H1 (cell line): ENCODE measurements around the gene REG4. TPM values are rescaled to one million over a fixed set of nuclear protein-coding genes. Genes with fewer than 3 reads are reported as not detected.

Experiments used
- CTCF ChIA-PET: fragments of 300-600 bp; sonication (Branson Sonifier 250); formaldehyde crosslinking; loops from one replicate; lab custom pipeline; 2021; ENCODE audit not compliant: partially characterized antibody; lab: Charles Lee
- POLR2A ChIA-PET: fragments of 300-600 bp; sonication (Branson Sonifier 250); formaldehyde crosslinking; loops from one replicate; lab custom pipeline; 2021; ENCODE audit warnings: inconsistent platforms; ENCODE audit not compliant: partially characterized antibody; lab: Charles Lee
- DNase-seq, 2 experiments: peaks; one replicate each; pipeline versions ENCODE4 v3.0.0 to v3.0.0-alpha.2; 2010 to 2022; ENCODE audit warnings: low spot score in 2 of 2, low read depth in 1 of 2, mixed read lengths in 1 of 2
- FAIRE-seq: peaks from 2 replicates; lab custom pipeline; 2011; peaks lifted over from hg19 to GRCh38; lab: Jason Lieb, UNC
- H2AFZ ChIP-seq: 2 replicates; pipeline ENCODE4 v1.8.1; 2012; ENCODE audit warnings: low read length, inconsistent platforms
- H2AK5ac ChIP-seq: 2 replicates; pipeline ENCODE4 v1.6.1; 2013; ENCODE audit warnings: low read depth, low read length
- H2BK120ac ChIP-seq: replicated peaks from 2 replicates; pipeline ENCODE3; 2013; ENCODE audit warnings: low read depth, low read length, inconsistent platforms
- H2BK12ac ChIP-seq: 2 replicates; pipeline ENCODE4 v1.6.1; 2013; ENCODE audit warnings: low read depth, low read length
- H2BK15ac ChIP-seq: 2 replicates; pipeline ENCODE4 v1.6.1; 2013; ENCODE audit warnings: low read length
- H2BK20ac ChIP-seq: 2 replicates; pipeline ENCODE4 v1.6.1; 2013; ENCODE audit warnings: low read length
- H2BK5ac ChIP-seq: 2 replicates; pipeline ENCODE4 v1.6.1; 2013; ENCODE audit warnings: low read depth, low read length
- H3K14ac ChIP-seq: 2 replicates; pipeline ENCODE4 v1.6.1; 2013; ENCODE audit warnings: inconsistent platforms; ENCODE audit not compliant: insufficient read length
- H3K18ac ChIP-seq: 2 replicates; pipeline ENCODE4 v1.6.1; 2013; ENCODE audit warnings: low read length; ENCODE audit errors: extremely low read depth
- H3K23ac ChIP-seq: 2 replicates; pipeline ENCODE4 v1.6.1; 2013; ENCODE audit warnings: inconsistent platforms; ENCODE audit not compliant: insufficient read length
- H3K23me2 ChIP-seq: 2 replicates; pipeline ENCODE4 v1.6.1; 2013; ENCODE audit warnings: low read depth, low read length
- H3K27ac ChIP-seq: 2 replicates; pipeline ENCODE4 v1.6.1; 2011; ENCODE audit warnings: low read depth, low read length, inconsistent platforms
- H3K27me3 ChIP-seq, 4 experiments: replicated peaks in 1 of 4; 1 replicate in 1 of 4; 2 replicates in 3 of 4; pipeline versions ENCODE4 v1.6.1 to v1.8.1; 2011 to 2013; ENCODE audit warnings: low read length in 3 of 4, mild to moderate bottlenecking in 3 of 4, inconsistent platforms in 2 of 4, mixed read lengths in 2 of 4, moderate library complexity in 1 of 4; ENCODE audit not compliant: control insufficient read depth in 3 of 4, insufficient read depth in 3 of 4; ENCODE audit errors: extremely low read depth in 1 of 4
- H3K36me3 ChIP-seq, 4 experiments: 2 replicates each; pipeline versions ENCODE4 v1.6.1 to v1.8.1; 2011 to 2013; ENCODE audit warnings: mild to moderate bottlenecking in 4 of 4, low read length in 3 of 4, moderate library complexity in 2 of 4, control low read depth in 1 of 4, inconsistent platforms in 1 of 4; ENCODE audit not compliant: insufficient read depth in 4 of 4, control insufficient read depth in 2 of 4
- H3K4ac ChIP-seq: replicated peaks from 2 replicates; pipeline ENCODE3; 2013; ENCODE audit warnings: low read length, low read depth, mixed read lengths, inconsistent platforms; ENCODE audit not compliant: insufficient read length
- H3K4me1 ChIP-seq, 4 experiments: replicated peaks in 1 of 4; 1 replicate in 1 of 4; 2 replicates in 3 of 4; pipeline versions ENCODE4 v1.6.1 to v1.8.1; 2011 to 2013; ENCODE audit warnings: low read length in 3 of 4, inconsistent platforms in 2 of 4, mixed read lengths in 1 of 4; ENCODE audit not compliant: insufficient read depth in 4 of 4, control insufficient read depth in 3 of 4
- H3K4me2 ChIP-seq, 2 experiments: 2 replicates each; pipeline versions ENCODE4 v1.6.1 to v1.8.1; 2011 to 2013; ENCODE audit warnings: low read depth in 2 of 2, low read length in 2 of 2, control low read depth in 1 of 2, inconsistent platforms in 1 of 2, mild to moderate bottlenecking in 1 of 2; ENCODE audit not compliant: insufficient read depth in 1 of 2
- H3K4me3 ChIP-seq, 4 experiments: fragments of 200-600, 300-600 bp in 1 of 4; sonication (generic), shearing (Covaris generic), sonication (Bioruptor Twin) in 1 of 4; 2 replicates each; pipeline versions ENCODE4 v1.5.1 to v1.8.1; 2011 to 2016; ENCODE audit warnings: low read length in 4 of 4, low read depth in 3 of 4, control low read depth in 2 of 4, inconsistent platforms in 2 of 4, mild to moderate bottlenecking in 2 of 4, mixed read lengths in 1 of 4, moderate library complexity in 1 of 4; ENCODE audit not compliant: insufficient read depth in 2 of 4; ENCODE audit errors: extremely low read depth in 1 of 4
- H3K56ac ChIP-seq: replicated peaks from 2 replicates; pipeline ENCODE3; 2013; ENCODE audit warnings: low read depth, mild to moderate bottlenecking, mixed read lengths, low read length, inconsistent platforms; ENCODE audit not compliant: insufficient read length
- H3K79me1 ChIP-seq: 2 replicates; pipeline ENCODE4 v1.6.1; 2013; ENCODE audit warnings: low read depth, low read length, control low read depth
- H3K79me2 ChIP-seq, 2 experiments: 2 replicates each; pipeline versions ENCODE4 v1.6.1 to v1.8.1; 2012 to 2013; ENCODE audit warnings: low read length in 2 of 2, mild to moderate bottlenecking in 2 of 2, inconsistent platforms in 1 of 2; ENCODE audit not compliant: insufficient read depth in 2 of 2, control insufficient read depth in 1 of 2
- H3K9ac ChIP-seq, 4 experiments: replicated peaks in 1 of 4; 1 replicate in 1 of 4; 2 replicates in 3 of 4; pipeline versions ENCODE4 v1.6.1 to v1.8.1; 2011 to 2013; ENCODE audit warnings: low read depth in 3 of 4, low read length in 3 of 4, control low read depth in 2 of 4, mild to moderate bottlenecking in 2 of 4, moderate library complexity in 2 of 4, inconsistent platforms in 1 of 4; ENCODE audit errors: extremely low read depth in 1 of 4
- H3K9me3 ChIP-seq, 2 experiments: 2 replicates each; pipeline versions ENCODE4 v1.6.1 to v1.8.1; 2012 to 2013; ENCODE audit warnings: mild to moderate bottlenecking in 2 of 2, moderate library complexity in 2 of 2, control low read depth in 1 of 2, inconsistent platforms in 1 of 2, low read depth in 1 of 2, low read length in 1 of 2, mixed read lengths in 1 of 2; ENCODE audit not compliant: insufficient read depth in 2 of 2
- H4K20me1 ChIP-seq, 2 experiments: replicated peaks in 1 of 2; 2 replicates each; pipeline versions ENCODE3 to v1.8.1; 2011 to 2013; ENCODE audit warnings: inconsistent platforms in 2 of 2, low read length in 2 of 2, mild to moderate bottlenecking in 1 of 2; ENCODE audit not compliant: insufficient read depth in 2 of 2, control insufficient read depth in 1 of 2
- H4K5ac ChIP-seq: 2 replicates; pipeline ENCODE4 v1.6.1; 2013; ENCODE audit warnings: low read length, low read depth, mixed read lengths, inconsistent platforms; ENCODE audit not compliant: insufficient read length
- H4K8ac ChIP-seq: 2 replicates; pipeline ENCODE4 v1.8.0; 2013; ENCODE audit warnings: mild to moderate bottlenecking, moderate library complexity, low read length, inconsistent platforms; ENCODE audit not compliant: insufficient read depth; ENCODE audit errors: extremely low read depth
- H4K91ac ChIP-seq: replicated peaks from 2 replicates; pipeline ENCODE3; 2013; ENCODE audit warnings: low read length, mixed read lengths, inconsistent platforms; ENCODE audit not compliant: insufficient read length
- ATF3 ChIP-seq: IDR thresholded peaks from 2 replicates; pipeline ENCODE4 v1.6.1; 2011; ENCODE audit warnings: low read depth, mild to moderate bottlenecking, low read length; ENCODE audit not compliant: insufficient read depth
- BCL11A ChIP-seq, 2 experiments: IDR thresholded peaks; one replicate each; pipeline ENCODE4 v1.6.1; 2011; ENCODE audit warnings: low read depth in 2 of 2, low read length in 2 of 2, mild to moderate bottlenecking in 2 of 2
- E2F6 ChIP-seq: IDR thresholded peaks from 2 replicates; pipeline ENCODE4 v1.6.1; 2012; ENCODE audit warnings: inconsistent platforms
- EGR1 ChIP-seq: IDR thresholded peaks from 2 replicates; pipeline ENCODE4 v1.6.1; 2011; ENCODE audit warnings: low read depth, low read length, borderline replicate concordance
- GTF2F1 ChIP-seq: IDR thresholded peaks from 2 replicates; pipeline ENCODE4 v1.6.1; 2012; ENCODE audit warnings: low read depth, low read length, improper control_type of control experiment, borderline replicate concordance
- RAD21 ChIP-seq, 2 experiments: IDR thresholded peaks in 1 of 2; conservative IDR thresholded peaks in 1 of 2; 2 replicates each; pipeline ENCODE4 v1.6.1; 2011; ENCODE audit warnings: low read depth in 2 of 2, low read length in 2 of 2, improper control_type of control experiment in 1 of 2, inconsistent platforms in 1 of 2, mild to moderate bottlenecking in 1 of 2, moderate library complexity in 1 of 2
- RNF2 ChIP-seq: fragments of 200-900, 300-1000 bp; sonication (generic); IDR thresholded peaks from 2 replicates; pipeline ENCODE4 v1.7.1; 2016; ENCODE audit warnings: borderline replicate concordance, low read depth, mild to moderate bottlenecking, antibody characterized with exemption, low read length; ENCODE audit not compliant: poor library complexity, severe bottlenecking; ENCODE audit errors: missing control alignments
- SIRT6 ChIP-seq: IDR thresholded peaks from one replicate; pipeline ENCODE4 v1.7.1; 2012; ENCODE audit warnings: low read length, inconsistent platforms
- SRF ChIP-seq: IDR thresholded peaks from 2 replicates; pipeline ENCODE4 v1.6.1; 2011; ENCODE audit warnings: mild to moderate bottlenecking, low read depth, low read length, moderate library complexity
- TBP ChIP-seq: IDR thresholded peaks from 2 replicates; pipeline ENCODE4 v1.6.1; 2011; ENCODE audit warnings: low read depth, low read length, improper control_type of control experiment
- WGBS, 2 experiments: shearing (Covaris generic) in 1 of 2; methylation state at CpG; one replicate each; pipeline versions ENCODE4 v1.1.6 to v1.1.7; 2013 to 2015; ENCODE audit warnings: low lambda C conversion rate in 2 of 2, mixed read lengths in 2 of 2, inconsistent platforms in 1 of 2, low coverage in 1 of 2, missing lambda C conversion rate in 1 of 2; ENCODE audit not compliant: insufficient replicate concordance in 2 of 2, insufficient coverage in 1 of 2, insufficient read length in 1 of 2; ENCODE audit errors: extremely low coverage in 1 of 2, missing lambda C conversion rate in 1 of 2; 5-methylcytosine and 5-hydroxymethylcytosine counted together
- polyA plus RNA-seq, 7 experiments: library from polyadenylated mRNA; depleted of rRNA in 3 of 7; stranded (reverse) in 5 of 7; unstranded in 2 of 7; fragments of >200 nt in 5 of 7; fragments of 200-250 nt in 2 of 7; gene quantifications; 1 replicate in 5 of 7; 2 replicates in 1 of 7; 4 replicates in 1 of 7; pipeline versions ENCODE4 v1.2.1 to v1.2.3, GENCODE V29; 2011 to 2013; ENCODE audit warnings: missing spikeins in 2 of 7, mixed read lengths in 2 of 7
- total RNA-seq: library from RNA; stranded (reverse); fragmentation: NEBNext Ultra II Directional; extraction: Animal tissue kit (Norgen Biotek cat#: 25700); gene quantifications from 2 replicates; pipeline ENCODE4 v1.2.1, GENCODE V29; 2021

REG4 gene
- total and polyA plus RNA-seq, 2 of the 8 experiments (the other 6 are each of a cell fraction or from before 2014, with no cell fraction given) = not detected

GRCh38 chr1:119745034-119745433, 66.2 kb downstream of the REG4 start:
- Histone ChIP-seq H2AK5ac (no peak overlapping the region), H2BK120ac (no peak overlapping the region), H3K4me1 (peaks cover 0 to 8% (median 5%) of the 10 kb centered on the region in 4 experiments; a peak in 2 of 7 replicates), H4K8ac (no peak overlapping the region), H3K79me2 (no peaks in the 10 kb centered on the region), H3K4me2 (no peak overlapping the region), H2AFZ (no peak overlapping the region), H4K5ac (no peak overlapping the region), H3K4me3 (no peak overlapping the region), H2BK5ac (no peak overlapping the region), H3K23me2 (no peaks in the 10 kb centered on the region), H3K4ac (no peak overlapping the region), H3K9me3 (no peaks in the 10 kb centered on the region), H3K27me3 (no peaks in the 10 kb centered on the region), H4K91ac (no peak overlapping the region), H3K79me1 (no peaks in the 10 kb centered on the region), H3K36me3 (peaks cover 18 to 48% (median 31%) of the 10 kb centered on the region in 4 experiments), H2BK20ac (no peak overlapping the region), H4K20me1 (peaks cover 5 to 17% of the 10 kb centered on the region in 2 experiments), H3K18ac (no peak overlapping the region), H3K9ac (no peak overlapping the region), H3K23ac (no peak overlapping the region), H2BK12ac (no peak overlapping the region), H3K56ac (no peak overlapping the region), H2BK15ac (no peak overlapping the region), H3K27ac (no peak overlapping the region), H3K14ac (no peak overlapping the region)
- ChIA-PET CTCF (interaction anchor here (0.8 to 10.1 kb wide), 24 partner anchors 11 to 216 kb away, joined by 3 to 132 read pairs (median 8); partner anchors contain the start of genes HMGCS2, PHGDH and REG4), POLR2A (interaction anchor here (0.7 to 30.7 kb wide), 17 partner anchors 10 to 430 kb away, joined by 3 to 425 read pairs (median 4); partner anchors contain the start of genes HMGCS2 and PHGDH)
- DNase-seq (no peak), FAIRE-seq (no peak)
- WGBS, 2 experiments = 93% methylated on average over 1 of the region's 1 CpG; no CpG with 5 or more reads in 1 of the 2 experiments
- TF ChIP-seq RNF2 (no peak), SIRT6 (no peak), BCL11A (IDR thresholded peaks at IDR 0.05; ENCODE audit: low read depth in 2 of 2, low read length in 2 of 2) (no peak), E2F6 (no peak), GTF2F1 (no peak), EGR1 (no peak), TBP (no peak), RAD21 (IDR thresholded peaks at IDR 0.05 in 1 of 2, conservative IDR thresholded peaks at IDR 0.05 in 1 of 2; ENCODE audit: low read depth in 2 of 2, low read length in 2 of 2) (no peak), ATF3 (no peak), SRF (no peak)
